WTC11 (cell line): Measurements from ENCODE around the gene SLC35E3. TPM values are rescaled to one million over a fixed set of nuclear protein-coding genes. Genes with fewer than 3 reads are reported as not detected.

Experiments
- ATAC-seq: fragments of 200-7000 bp; cut with Tn5 transposase; 2 replicates; pipeline ENCODE4 v1.10.0; 2021; ENCODE audit warnings: mild to moderate bottlenecking, moderate library complexity
- CTCF ChIA-PET: fragments of 300-600 bp; sonication (Branson Sonifier 250); formaldehyde crosslinking; loops from one replicate; lab custom pipeline; 2021; ENCODE audit warnings: antibody characterized with exemption; lab: Charles Lee
- POLR2A ChIA-PET: fragments of 350-600 bp; sonication (Branson Sonifier 250); formaldehyde crosslinking; loops from one replicate; lab custom pipeline; 2021; ENCODE audit warnings: antibody characterized with exemption; lab: Charles Lee
- DNase-seq: peaks from one replicate; pipeline ENCODE4 v3.0.0; 2021; ENCODE audit warnings: low spot score
- H3K27ac Mint-ChIP-seq: 2 replicates; pipeline ENCODE4 v1.8.0; 2021; ENCODE audit warnings: mixed read lengths
- H3K27me3 Mint-ChIP-seq: 2 replicates; pipeline ENCODE4 v1.8.0; 2021; ENCODE audit warnings: low read depth, mild to moderate bottlenecking, moderate library complexity, mixed read lengths
- H3K36me3 Mint-ChIP-seq: 2 replicates; pipeline ENCODE4 v1.8.0; 2021; ENCODE audit warnings: mixed read lengths
- H3K4me1 Mint-ChIP-seq: 2 replicates; pipeline ENCODE4 v1.8.0; 2022; ENCODE audit warnings: mixed read lengths
- H3K4me3 Mint-ChIP-seq: 2 replicates; pipeline ENCODE4 v1.8.0; 2021; ENCODE audit warnings: mild to moderate bottlenecking, moderate library complexity, mixed read lengths
- H3K9me3 Mint-ChIP-seq: 2 replicates; pipeline ENCODE4 v1.8.0; 2021; ENCODE audit warnings: mixed read lengths
- CREM ChIP-seq: sonication (generic); formaldehyde crosslinking; IDR thresholded peaks from 2 replicates; pipeline ENCODE4 v1.8.1; 2022; ENCODE audit warnings: mild to moderate bottlenecking, missing genetic modification reagents, moderate library complexity
- ESRRA ChIP-seq: sonication (generic); formaldehyde crosslinking; IDR thresholded peaks from 2 replicates; pipeline ENCODE4 v1.8.1; 2022; ENCODE audit warnings: mild to moderate bottlenecking, missing genetic modification reagents, borderline replicate concordance
- FOXJ3 ChIP-seq: sonication (generic); formaldehyde crosslinking; IDR thresholded peaks from 2 replicates; pipeline ENCODE4 v1.9.0; 2021; ENCODE audit warnings: missing genetic modification reagents, mild to moderate bottlenecking, borderline replicate concordance
- JUN ChIP-seq: sonication (generic); formaldehyde crosslinking; IDR thresholded peaks from 2 replicates; pipeline ENCODE4 v1.8.0; 2023; ENCODE audit warnings: mild to moderate bottlenecking, missing genetic modification reagents
- NFE2L1 ChIP-seq: sonication (generic); formaldehyde crosslinking; IDR thresholded peaks from 2 replicates; pipeline ENCODE4 v1.8.1; 2023; ENCODE audit warnings: missing genetic modification reagents
- TEAD1 ChIP-seq: sonication (generic); formaldehyde crosslinking; IDR thresholded peaks from 2 replicates; pipeline ENCODE4 v1.8.0; 2022; ENCODE audit warnings: mild to moderate bottlenecking, missing genetic modification reagents
- TP53 ChIP-seq: sonication (generic); formaldehyde crosslinking; IDR thresholded peaks from 2 replicates; pipeline ENCODE4 v1.8.1; 2023; ENCODE audit warnings: mild to moderate bottlenecking, missing genetic modification reagents
- ZBTB21 ChIP-seq: sonication (generic); formaldehyde crosslinking; IDR thresholded peaks from 2 replicates; pipeline ENCODE4 v1.8.1; 2023; ENCODE audit warnings: mild to moderate bottlenecking, missing genetic modification reagents, borderline replicate concordance
- ZNF263 ChIP-seq: sonication (generic); formaldehyde crosslinking; IDR thresholded peaks from 2 replicates; pipeline ENCODE4 v1.8.1; 2022; ENCODE audit warnings: low read depth, mild to moderate bottlenecking, moderate library complexity, missing genetic modification reagents
- total RNA-seq: library from RNA; stranded (reverse); gene quantifications from 3 replicates; pipeline ENCODE4 v1.2.3, GENCODE V29; 2021
- TF ChIP-seq, protein P1 (sequence below): sonication (generic); formaldehyde crosslinking; IDR thresholded peaks from 2 replicates; pipeline ENCODE4 v1.8.1; 2022; ENCODE audit warnings: low read depth, mild to moderate bottlenecking, moderate library complexity, missing genetic modification reagents, borderline replicate concordance
- TF ChIP-seq, protein P2 (sequence below): fragments of 250-450 bp; sonication (Bioruptor Pico); IDR thresholded peaks from 2 replicates; pipeline ENCODE4 v1.9.0; 2021; ENCODE audit warnings: mild to moderate bottlenecking, borderline replicate concordance
- TF ChIP-seq, protein P3 (sequence below): sonication (generic); formaldehyde crosslinking; IDR thresholded peaks from 2 replicates; pipeline ENCODE4 v1.8.0; 2023; ENCODE audit warnings: missing genetic modification reagents, mild to moderate bottlenecking, borderline replicate concordance
- TF ChIP-seq, protein P4 (sequence below): sonication (generic); formaldehyde crosslinking; IDR thresholded peaks from 2 replicates; pipeline ENCODE4 v1.8.1; 2023; ENCODE audit warnings: mild to moderate bottlenecking, missing genetic modification reagents, moderate library complexity
- TF ChIP-seq, protein P5 (sequence below): fragments of 250-450 bp; sonication (Bioruptor Pico); IDR thresholded peaks from 2 replicates; pipeline ENCODE4 v2.1.2; 2022; ENCODE audit warnings: mild to moderate bottlenecking, moderate library complexity

SLC35E3 gene
- total RNA-seq, 1 experiment from 2014 or later: 11.3 TPM

DNA sequence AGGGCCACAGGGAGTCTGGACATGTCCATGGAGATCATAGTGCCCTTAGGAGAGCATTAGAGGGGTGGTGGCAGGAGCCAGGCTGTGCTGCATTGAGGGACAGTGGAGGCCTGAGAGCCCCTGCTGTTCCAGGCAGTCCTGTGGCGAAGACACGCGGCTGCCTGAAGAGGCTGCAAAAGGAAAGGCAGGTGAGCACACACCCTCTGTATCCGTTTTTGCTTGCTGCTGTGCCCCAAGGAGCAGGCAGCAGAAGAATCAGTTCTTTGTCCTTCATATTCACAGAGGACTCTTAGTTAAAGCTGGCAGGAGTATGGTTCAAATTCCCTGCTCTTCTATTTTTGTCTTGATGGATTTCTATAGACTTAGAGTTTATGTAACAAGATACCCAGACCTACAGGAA is 4.5 kb downstream of the SLC35E3 start:
- Mint-ChIP-seq H3K27ac (peak overlapping the region; percentile 34; the same call in 1 of the 2 replicates), H3K4me1 (peaks cover 17% of the 10 kb centered on the region), H3K36me3 (peaks cover 29% of the 10 kb centered on the region), H3K4me3 (no peak overlapping the region), H3K27me3 (no peaks in the 10 kb centered on the region), H3K9me3 (no peaks in the 10 kb centered on the region)
- no peak for DNase-seq
- CTCF ChIA-PET: interaction anchor here (1.2 kb wide), 1 partner anchor 80 kb away, joined by 3 read pairs; no protein-coding TSS in a partner anchor
- TF ChIP-seq TEAD1 (CRISPR knock-in tag) (no peak), TP53 (CRISPR knock-in tag) (no peak), NFE2L1 (no peak), ZNF263 (CRISPR knock-in tag) (no peak), CREM (no peak), ZBTB21 (CRISPR knock-in tag) (no peak), FOXJ3 (CRISPR knock-in tag) (no peak), JUN (CRISPR knock-in tag) (no peak), ESRRA (CRISPR knock-in tag) (no peak)
- TF ChIP-seq, protein P1, sequence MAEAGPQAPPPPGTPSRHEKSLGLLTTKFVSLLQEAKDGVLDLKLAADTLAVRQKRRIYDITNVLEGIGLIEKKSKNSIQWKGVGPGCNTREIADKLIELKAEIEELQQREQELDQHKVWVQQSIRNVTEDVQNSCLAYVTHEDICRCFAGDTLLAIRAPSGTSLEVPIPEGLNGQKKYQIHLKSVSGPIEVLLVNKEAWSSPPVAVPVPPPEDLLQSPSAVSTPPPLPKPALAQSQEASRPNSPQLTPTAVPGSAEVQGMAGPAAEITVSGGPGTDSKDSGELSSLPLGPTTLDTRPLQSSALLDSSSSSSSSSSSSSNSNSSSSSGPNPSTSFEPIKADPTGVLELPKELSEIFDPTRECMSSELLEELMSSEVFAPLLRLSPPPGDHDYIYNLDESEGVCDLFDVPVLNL: no peak
- TF ChIP-seq, protein P2, sequence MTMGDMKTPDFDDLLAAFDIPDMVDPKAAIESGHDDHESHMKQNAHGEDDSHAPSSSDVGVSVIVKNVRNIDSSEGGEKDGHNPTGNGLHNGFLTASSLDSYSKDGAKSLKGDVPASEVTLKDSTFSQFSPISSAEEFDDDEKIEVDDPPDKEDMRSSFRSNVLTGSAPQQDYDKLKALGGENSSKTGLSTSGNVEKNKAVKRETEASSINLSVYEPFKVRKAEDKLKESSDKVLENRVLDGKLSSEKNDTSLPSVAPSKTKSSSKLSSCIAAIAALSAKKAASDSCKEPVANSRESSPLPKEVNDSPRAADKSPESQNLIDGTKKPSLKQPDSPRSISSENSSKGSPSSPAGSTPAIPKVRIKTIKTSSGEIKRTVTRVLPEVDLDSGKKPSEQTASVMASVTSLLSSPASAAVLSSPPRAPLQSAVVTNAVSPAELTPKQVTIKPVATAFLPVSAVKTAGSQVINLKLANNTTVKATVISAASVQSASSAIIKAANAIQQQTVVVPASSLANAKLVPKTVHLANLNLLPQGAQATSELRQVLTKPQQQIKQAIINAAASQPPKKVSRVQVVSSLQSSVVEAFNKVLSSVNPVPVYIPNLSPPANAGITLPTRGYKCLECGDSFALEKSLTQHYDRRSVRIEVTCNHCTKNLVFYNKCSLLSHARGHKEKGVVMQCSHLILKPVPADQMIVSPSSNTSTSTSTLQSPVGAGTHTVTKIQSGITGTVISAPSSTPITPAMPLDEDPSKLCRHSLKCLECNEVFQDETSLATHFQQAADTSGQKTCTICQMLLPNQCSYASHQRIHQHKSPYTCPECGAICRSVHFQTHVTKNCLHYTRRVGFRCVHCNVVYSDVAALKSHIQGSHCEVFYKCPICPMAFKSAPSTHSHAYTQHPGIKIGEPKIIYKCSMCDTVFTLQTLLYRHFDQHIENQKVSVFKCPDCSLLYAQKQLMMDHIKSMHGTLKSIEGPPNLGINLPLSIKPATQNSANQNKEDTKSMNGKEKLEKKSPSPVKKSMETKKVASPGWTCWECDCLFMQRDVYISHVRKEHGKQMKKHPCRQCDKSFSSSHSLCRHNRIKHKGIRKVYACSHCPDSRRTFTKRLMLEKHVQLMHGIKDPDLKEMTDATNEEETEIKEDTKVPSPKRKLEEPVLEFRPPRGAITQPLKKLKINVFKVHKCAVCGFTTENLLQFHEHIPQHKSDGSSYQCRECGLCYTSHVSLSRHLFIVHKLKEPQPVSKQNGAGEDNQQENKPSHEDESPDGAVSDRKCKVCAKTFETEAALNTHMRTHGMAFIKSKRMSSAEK (CRISPR knock-in tag): no peak
- TF ChIP-seq, protein P3, sequence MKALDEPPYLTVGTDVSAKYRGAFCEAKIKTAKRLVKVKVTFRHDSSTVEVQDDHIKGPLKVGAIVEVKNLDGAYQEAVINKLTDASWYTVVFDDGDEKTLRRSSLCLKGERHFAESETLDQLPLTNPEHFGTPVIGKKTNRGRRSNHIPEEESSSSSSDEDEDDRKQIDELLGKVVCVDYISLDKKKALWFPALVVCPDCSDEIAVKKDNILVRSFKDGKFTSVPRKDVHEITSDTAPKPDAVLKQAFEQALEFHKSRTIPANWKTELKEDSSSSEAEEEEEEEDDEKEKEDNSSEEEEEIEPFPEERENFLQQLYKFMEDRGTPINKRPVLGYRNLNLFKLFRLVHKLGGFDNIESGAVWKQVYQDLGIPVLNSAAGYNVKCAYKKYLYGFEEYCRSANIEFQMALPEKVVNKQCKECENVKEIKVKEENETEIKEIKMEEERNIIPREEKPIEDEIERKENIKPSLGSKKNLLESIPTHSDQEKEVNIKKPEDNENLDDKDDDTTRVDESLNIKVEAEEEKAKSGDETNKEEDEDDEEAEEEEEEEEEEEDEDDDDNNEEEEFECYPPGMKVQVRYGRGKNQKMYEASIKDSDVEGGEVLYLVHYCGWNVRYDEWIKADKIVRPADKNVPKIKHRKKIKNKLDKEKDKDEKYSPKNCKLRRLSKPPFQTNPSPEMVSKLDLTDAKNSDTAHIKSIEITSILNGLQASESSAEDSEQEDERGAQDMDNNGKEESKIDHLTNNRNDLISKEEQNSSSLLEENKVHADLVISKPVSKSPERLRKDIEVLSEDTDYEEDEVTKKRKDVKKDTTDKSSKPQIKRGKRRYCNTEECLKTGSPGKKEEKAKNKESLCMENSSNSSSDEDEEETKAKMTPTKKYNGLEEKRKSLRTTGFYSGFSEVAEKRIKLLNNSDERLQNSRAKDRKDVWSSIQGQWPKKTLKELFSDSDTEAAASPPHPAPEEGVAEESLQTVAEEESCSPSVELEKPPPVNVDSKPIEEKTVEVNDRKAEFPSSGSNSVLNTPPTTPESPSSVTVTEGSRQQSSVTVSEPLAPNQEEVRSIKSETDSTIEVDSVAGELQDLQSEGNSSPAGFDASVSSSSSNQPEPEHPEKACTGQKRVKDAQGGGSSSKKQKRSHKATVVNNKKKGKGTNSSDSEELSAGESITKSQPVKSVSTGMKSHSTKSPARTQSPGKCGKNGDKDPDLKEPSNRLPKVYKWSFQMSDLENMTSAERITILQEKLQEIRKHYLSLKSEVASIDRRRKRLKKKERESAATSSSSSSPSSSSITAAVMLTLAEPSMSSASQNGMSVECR (CRISPR knock-in tag): no peak
- TF ChIP-seq, protein P4, sequence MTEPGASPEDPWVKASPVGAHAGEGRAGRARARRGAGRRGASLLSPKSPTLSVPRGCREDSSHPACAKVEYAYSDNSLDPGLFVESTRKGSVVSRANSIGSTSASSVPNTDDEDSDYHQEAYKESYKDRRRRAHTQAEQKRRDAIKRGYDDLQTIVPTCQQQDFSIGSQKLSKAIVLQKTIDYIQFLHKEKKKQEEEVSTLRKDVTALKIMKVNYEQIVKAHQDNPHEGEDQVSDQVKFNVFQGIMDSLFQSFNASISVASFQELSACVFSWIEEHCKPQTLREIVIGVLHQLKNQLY (CRISPR knock-in tag): no peak
- TF ChIP-seq, protein P5, sequence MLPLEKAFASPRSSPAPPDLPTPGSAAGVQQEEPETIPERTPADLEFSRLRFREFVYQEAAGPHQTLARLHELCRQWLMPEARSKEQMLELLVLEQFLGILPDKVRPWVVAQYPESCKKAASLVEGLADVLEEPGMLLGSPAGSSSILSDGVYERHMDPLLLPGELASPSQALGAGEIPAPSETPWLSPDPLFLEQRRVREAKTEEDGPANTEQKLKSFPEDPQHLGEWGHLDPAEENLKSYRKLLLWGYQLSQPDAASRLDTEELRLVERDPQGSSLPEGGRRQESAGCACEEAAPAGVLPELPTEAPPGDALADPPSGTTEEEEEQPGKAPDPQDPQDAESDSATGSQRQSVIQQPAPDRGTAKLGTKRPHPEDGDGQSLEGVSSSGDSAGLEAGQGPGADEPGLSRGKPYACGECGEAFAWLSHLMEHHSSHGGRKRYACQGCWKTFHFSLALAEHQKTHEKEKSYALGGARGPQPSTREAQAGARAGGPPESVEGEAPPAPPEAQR (CRISPR knock-in tag): no peak
- POLR2A ChIA-PET: no interaction called here
- no peak for ATAC-seq
